ENCODE measurements around the gene FAM120A.

FAM120A gene

GRCh38 chr9:93467062-93467416, 15.6 kb downstream of the FAM120A start:
- ChIA-PET CTCF (no interaction called here), POLR2A (ENCODE audit: low non-redundant PET) (no interaction called here)
- TF ChIP-seq CTCF (conservative IDR thresholded peaks at IDR 0.05; ENCODE audit: low read depth), result no peak
- DNase-seq (ENCODE audit: low spot score), result peak; percentile 38
- peak overlapping the region; percentile 58 for H3K27ac ChIP-seq

DNA sequence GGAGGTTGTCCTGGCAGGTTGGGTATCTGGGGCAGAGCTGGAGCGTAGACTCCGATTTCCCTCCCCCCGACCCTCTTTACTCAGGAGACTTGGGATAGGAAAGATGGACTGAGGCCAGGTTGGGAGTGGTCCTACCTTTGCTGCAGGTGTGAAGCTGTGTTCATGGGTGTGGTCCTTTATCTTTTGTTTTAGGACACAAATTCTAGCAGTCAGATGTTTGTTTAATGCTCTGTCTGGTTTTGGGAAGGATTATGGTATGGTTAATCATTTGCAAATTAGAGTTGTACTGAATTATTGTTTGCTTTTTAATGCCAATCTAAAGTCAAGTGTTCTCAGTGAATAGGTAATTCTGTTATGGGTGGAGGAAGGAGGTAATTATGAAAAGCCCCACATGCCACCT, 16.0 kb downstream of the FAM120A start:
- no peak for DNase-seq (ENCODE audit: low spot score)
- ChIA-PET CTCF (no interaction called here), POLR2A (ENCODE audit: low non-redundant PET) (no interaction called here)
- peak overlapping the region; percentile 58 for H3K27ac ChIP-seq
- TF ChIP-seq CTCF (conservative IDR thresholded peaks at IDR 0.05; ENCODE audit: low read depth), result no peak

GRCh38 chr9:93468763-93469456, 17.4 kb downstream of the FAM120A start:
- H3K27ac ChIP-seq, result peak overlapping the region; percentile 77
- ChIA-PET CTCF (interaction anchor here (0.6 to 1.2 kb wide), 4 partner anchors 15 to 1299 kb away, joined by 3 to 10 read pairs (median 7); no protein-coding TSS in a partner anchor), POLR2A (ENCODE audit: low non-redundant PET) (no interaction called here)
- no peak for TF ChIP-seq CTCF (conservative IDR thresholded peaks at IDR 0.05; ENCODE audit: low read depth)
- DNase-seq (ENCODE audit: low spot score), result peak; percentile 38

GRCh38 chr9:93470391-93470790, 18.9 kb downstream of the FAM120A start:
- H3K27ac ChIP-seq, result no peak overlapping the region
- DNase-seq (ENCODE audit: low spot score), result no peak
- ChIA-PET CTCF (interaction anchor here (0.6 kb wide), 1 partner anchor 241 kb away, joined by 4 read pairs; no protein-coding TSS in a partner anchor), POLR2A (ENCODE audit: low non-redundant PET) (no interaction called here)
- no peak for TF ChIP-seq CTCF (conservative IDR thresholded peaks at IDR 0.05; ENCODE audit: low read depth)

DNA sequence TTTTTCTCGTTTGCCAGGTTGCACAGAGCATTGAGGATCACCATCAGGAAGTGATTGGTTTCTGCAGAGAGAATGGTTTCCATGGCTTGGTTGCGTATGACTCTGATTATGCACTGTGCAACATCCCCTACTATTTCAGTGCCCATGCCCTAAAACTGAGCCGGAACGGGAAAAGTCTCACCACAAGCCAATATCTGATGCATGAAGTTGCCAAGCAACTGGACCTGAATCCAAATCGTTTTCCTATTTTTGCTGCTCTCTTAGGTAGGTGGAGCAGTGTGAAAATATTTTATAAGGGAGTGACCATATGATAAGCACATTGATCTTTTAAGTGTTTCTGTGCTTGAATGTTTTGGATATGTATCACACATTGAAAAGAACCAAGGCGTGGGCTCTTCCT, 19.6 kb downstream of the FAM120A start:
- no peak overlapping the region for H3K27ac ChIP-seq
- DNase-seq (ENCODE audit: low spot score), result peak; percentile 54
- ChIA-PET POLR2A (ENCODE audit: low non-redundant PET) (no interaction called here), CTCF (no interaction called here)
- no peak for TF ChIP-seq CTCF (conservative IDR thresholded peaks at IDR 0.05; ENCODE audit: low read depth)

- ChIA-PET CTCF (no interaction called here), POLR2A (ENCODE audit: low non-redundant PET) (no interaction called here)
- peak overlapping the region; percentile 63 for H3K27ac ChIP-seq
- DNase-seq (ENCODE audit: low spot score), result peak; percentile 47
- no peak for TF ChIP-seq CTCF (conservative IDR thresholded peaks at IDR 0.05; ENCODE audit: low read depth)
Observed at GRCh38 chr9:93473411-93473810, 21.9 kb downstream of the FAM120A start.
